Erythroblast (primary cell): Measurements from ENCODE around the gene PTPRC.

ENCODE experiments used
- GATA1 ChIP-seq: IDR thresholded peaks from 2 replicates; pipeline ENCODE4 v1.6.1; 2011; ENCODE audit warnings: low read depth, mild to moderate bottlenecking, control low read depth, low read length, moderate library complexity
- POLR2A ChIP-seq: IDR thresholded peaks from 2 replicates; pipeline ENCODE4 v1.6.1; 2011; ENCODE audit warnings: mild to moderate bottlenecking, low read length

GRCh38 chr1:198773523-198773922 is 134.7 kb downstream of the PTPRC start:
- TF ChIP-seq POLR2A (no peak), GATA1 (no peak)
